Mesodermal cell (in vitro differentiated cells): ENCODE results near the gene HEPACAM.

Source experiments
- H3K27ac ChIP-seq: 2 replicates; pipeline ENCODE4 v1.7.0; 2013; ENCODE audit warnings: mild to moderate bottlenecking, low read depth, low read length, moderate library complexity; ENCODE audit not compliant: severe bottlenecking
- H3K36me3 ChIP-seq: 2 replicates; pipeline ENCODE4 v1.7.1; 2013; ENCODE audit warnings: mild to moderate bottlenecking, low read length, moderate library complexity; ENCODE audit not compliant: control insufficient read depth, insufficient read depth
- H3K4me1 ChIP-seq: one replicate; pipeline ENCODE4 v1.7.1; 2013; ENCODE audit warnings: mild to moderate bottlenecking, low read length; ENCODE audit not compliant: insufficient read depth, control insufficient read depth, poor library complexity, severe bottlenecking
- H3K4me3 ChIP-seq: 2 replicates; pipeline ENCODE4 v1.7.0; 2013; ENCODE audit warnings: low read length, control low read depth, mild to moderate bottlenecking; ENCODE audit not compliant: insufficient read depth, poor library complexity, severe bottlenecking; ENCODE audit errors: extremely low read depth
- H3K9me3 ChIP-seq: 2 replicates; pipeline ENCODE4 v1.7.1; 2013; ENCODE audit warnings: mild to moderate bottlenecking, low read length, moderate library complexity; ENCODE audit not compliant: control insufficient read depth
- WGBS, 2 experiments: methylation state at CpG; one replicate each; pipeline ENCODE4 v1.1.5; 2013; ENCODE audit warnings: missing lambda C conversion rate in 2 of 2; ENCODE audit not compliant: insufficient coverage in 2 of 2; 5-methylcytosine and 5-hydroxymethylcytosine counted together

The HEPACAM gene

DNA sequence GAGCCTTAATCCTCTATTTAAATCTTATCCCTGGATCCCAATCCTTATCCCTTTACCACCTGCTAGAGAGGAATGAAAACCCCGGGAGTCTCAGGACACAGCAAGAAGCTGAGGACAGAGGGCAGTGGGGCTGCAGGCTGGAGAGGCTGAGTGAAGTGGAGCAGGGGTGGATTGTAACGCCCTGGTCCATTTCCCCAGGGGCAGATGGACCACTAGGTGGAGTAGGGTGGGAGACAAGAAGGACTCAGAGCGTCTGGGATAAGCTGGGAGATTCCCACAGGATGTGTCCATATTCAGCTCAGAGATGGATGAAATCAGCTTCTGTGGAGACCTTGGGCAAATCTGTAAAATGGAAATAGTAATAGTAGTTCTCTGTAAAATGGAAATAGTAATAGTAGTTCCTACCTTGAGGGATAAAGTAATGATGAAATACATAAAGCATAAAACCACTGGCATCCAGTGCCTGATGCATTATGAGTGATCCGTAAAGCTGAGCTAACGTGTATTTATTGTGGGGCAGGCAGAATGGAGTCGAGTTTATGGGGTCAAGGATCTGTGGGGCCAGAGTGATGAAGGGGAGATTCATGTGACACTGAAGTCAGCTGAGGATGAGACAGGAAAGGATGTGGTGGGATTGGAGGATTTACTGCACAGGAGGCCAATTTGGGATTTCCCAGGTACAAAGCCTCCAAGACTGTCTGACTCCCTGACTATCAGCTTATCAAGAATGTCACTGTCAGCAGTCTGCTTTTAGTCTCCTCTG lies 36.3 kb downstream of the HEPACAM start:
- Histone ChIP-seq H3K27ac (peak overlapping the region; percentile 82), H3K4me3 (no peak overlapping the region), H3K4me1 (peaks cover 45% of the 10 kb centered on the region), H3K36me3 (no peaks in the 10 kb centered on the region), H3K9me3 (no peaks in the 10 kb centered on the region)
- WGBS, 2 experiments: 80 to 86% methylated on average over 5 to 6 of the region's 6 CpGs

DNA sequence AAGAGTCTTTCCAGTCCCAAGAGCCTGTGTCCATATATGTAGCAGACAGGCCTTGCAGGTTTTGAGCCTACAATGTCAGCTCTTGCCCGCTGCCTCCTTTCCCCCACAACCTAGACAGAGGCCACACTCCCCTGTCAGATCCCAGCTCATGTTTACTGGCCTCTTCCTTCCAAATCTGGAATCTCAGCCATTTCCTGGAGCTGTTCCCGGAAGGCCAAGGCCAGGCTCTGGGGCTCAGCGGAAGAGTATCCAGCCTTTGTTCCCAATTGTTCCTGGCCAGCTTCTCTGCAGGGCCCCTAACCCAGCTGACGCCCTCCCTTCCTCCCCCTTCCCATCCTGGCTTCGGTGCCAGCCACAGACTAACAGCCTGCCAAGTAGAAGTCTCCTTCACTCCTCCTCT lies 37.1 kb downstream of the HEPACAM start:
- WGBS, 2 experiments: 57 to 63% methylated on average over 3 to 5 of the region's 5 CpGs
- peak overlapping the region; percentile 82 for H3K27ac ChIP-seq
- no peaks in the 10 kb centered on the region for H3K36me3 ChIP-seq
- H3K4me1 ChIP-seq: peaks cover 45% of the 10 kb centered on the region
- H3K9me3 ChIP-seq: no peaks in the 10 kb centered on the region
- H3K4me3 ChIP-seq: no peak overlapping the region

DNA sequence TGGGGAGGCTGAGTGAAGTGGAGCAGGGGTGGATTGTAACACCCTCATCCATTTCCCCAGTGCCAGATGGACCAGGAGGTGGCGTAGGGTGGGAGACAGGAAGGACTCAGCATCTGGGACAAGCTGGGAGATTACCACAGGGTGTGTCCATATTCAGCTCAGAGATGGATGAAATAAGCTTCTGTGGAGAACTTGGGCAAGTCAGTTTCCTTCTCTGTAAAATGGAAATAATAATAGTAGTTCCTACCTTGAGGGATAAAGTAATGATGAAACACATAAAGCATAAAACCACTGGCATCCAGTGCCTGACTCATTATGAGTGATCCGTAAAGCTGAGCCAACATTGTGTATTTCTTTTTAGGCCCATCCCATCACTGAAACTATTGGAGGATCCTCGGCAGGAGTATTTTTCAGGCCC lies 37.6 kb downstream of the HEPACAM start:
- no peaks in the 10 kb centered on the region for H3K36me3 ChIP-seq
- WGBS, 2 experiments: 92 to 100% methylated on average over 1 to 2 of the region's 3 CpGs
- H3K9me3 ChIP-seq: no peaks in the 10 kb centered on the region
- H3K4me1 ChIP-seq: peaks cover 45% of the 10 kb centered on the region
- no peak overlapping the region for H3K4me3 ChIP-seq
- peak overlapping the region; percentile 82 for H3K27ac ChIP-seq

DNA sequence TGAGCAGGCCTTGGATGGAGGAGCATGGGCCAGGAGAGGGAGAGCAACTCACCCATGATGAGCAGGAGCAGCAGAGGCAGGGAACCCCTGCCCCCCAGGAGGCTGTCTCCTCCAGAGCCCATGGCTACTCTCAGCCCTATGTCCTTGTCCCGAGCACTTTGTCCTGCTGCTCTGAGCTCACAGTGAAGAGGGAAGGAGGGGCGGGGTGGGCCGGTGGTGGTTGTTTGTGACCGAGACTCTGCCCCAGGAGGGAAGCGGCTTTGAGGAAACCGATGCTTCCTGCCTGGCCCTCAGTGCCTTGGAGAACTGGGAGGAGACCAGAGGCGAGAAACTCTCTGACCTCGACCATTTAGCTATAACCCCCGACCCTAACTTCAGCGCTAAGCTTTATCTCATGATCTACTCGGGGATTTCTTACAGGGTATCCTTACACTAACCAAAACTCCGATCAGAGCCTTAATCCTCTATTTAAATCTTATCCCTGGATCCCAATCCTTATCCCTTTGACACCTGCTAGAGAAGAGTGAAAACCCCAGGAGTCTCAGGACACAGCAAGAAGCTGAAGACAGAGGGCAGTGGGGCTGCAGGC lies 38.1 kb downstream of the HEPACAM start, which contains the start of gene ROBO4:
Gene ROBO4, minus strand, starts transcription at position 192 of the 589 bp plus-strand sequence. Its CDS starts 70 bp downstream, at position 122.
- peaks cover 45% of the 10 kb centered on the region for H3K4me1 ChIP-seq
- no peaks in the 10 kb centered on the region for H3K9me3 ChIP-seq
- H3K36me3 ChIP-seq: no peaks in the 10 kb centered on the region
- peak within 1 kb of the TSS; percentile 82 for H3K27ac ChIP-seq
- peak within 1 kb of the TSS; percentile 11 for H3K4me3 ChIP-seq
- 66 to 68% methylated on average over 7 to 12 of the region's 12 CpGs for WGBS, 2 experiments

DNA sequence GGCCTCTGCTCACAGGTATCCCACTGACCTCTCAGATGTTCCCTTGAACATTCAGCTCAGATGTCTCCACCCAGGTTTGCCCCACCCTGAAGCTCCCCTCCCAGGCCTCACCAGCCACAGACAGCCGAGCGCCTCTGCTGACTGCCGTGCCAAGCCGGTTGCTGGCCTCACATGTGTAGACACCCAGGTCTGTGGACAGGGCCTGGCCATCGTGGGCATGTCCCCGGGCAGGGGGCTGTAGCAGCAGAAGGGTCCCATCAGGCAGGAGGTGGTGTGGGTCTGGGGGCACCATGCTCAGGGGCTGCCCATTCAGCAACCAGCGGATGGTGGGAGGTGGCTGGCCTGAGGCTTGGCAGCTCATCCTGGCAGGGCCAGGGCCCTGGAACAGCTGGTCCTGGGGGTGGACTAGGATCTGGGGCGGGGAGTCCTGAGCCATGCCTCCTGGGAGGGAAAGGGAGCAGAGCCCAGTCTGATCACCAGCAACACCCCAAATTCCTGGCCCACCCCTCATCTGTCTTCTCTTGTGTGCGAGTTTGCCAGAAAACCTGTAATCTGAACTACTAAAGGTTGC lies 38.9 kb downstream of the HEPACAM start:
- Histone ChIP-seq H3K4me1 (peaks cover 45% of the 10 kb centered on the region), H3K36me3 (no peaks in the 10 kb centered on the region), H3K9me3 (no peaks in the 10 kb centered on the region), H3K4me3 (peak overlapping the region; percentile 11), H3K27ac (no peak overlapping the region)
- WGBS, 2 experiments: 96 to 99% methylated on average over 7 to 8 of the region's 9 CpGs

DNA sequence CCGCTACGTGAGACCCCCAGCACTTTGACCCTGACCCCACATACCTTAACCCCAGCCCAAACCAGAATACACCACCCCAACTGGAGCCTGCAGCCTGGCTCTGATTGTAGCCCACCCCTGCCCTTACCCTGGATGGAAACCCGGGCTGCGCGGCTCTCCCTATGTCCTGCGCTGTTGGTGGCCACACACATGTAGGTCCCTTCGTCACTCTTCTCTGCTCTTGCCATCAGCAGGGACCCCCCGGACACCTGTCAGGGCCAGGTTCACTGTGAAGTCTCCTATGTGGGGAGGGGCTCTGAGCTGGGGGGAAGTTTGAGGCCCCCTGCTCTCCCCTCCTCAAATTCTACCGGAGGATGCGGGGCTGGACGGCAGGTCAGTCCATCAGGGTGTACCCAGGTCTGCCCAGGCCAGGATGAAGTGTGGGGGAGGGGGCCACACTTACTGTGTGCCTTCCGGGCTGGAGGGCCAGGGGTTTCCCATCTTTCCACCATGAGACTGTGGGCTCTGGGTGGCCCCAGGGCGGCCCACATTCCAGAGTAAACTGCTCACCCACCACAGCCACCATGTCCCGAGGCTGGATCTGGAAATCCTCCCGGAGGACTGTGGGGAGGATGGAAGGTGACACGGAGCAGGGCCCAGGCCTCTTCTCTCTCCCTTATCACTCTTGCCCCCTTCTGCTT lies 39.6 kb downstream of the HEPACAM start:
- no peak overlapping the region for H3K4me3 ChIP-seq
- no peaks in the 10 kb centered on the region for H3K36me3 ChIP-seq
- WGBS, 2 experiments: 87 to 94% methylated on average over 7 to 9 of the region's 16 CpGs
- H3K27ac ChIP-seq: no peak overlapping the region
- no peaks in the 10 kb centered on the region for H3K9me3 ChIP-seq
- peaks cover 44% of the 10 kb centered on the region for H3K4me1 ChIP-seq

DNA sequence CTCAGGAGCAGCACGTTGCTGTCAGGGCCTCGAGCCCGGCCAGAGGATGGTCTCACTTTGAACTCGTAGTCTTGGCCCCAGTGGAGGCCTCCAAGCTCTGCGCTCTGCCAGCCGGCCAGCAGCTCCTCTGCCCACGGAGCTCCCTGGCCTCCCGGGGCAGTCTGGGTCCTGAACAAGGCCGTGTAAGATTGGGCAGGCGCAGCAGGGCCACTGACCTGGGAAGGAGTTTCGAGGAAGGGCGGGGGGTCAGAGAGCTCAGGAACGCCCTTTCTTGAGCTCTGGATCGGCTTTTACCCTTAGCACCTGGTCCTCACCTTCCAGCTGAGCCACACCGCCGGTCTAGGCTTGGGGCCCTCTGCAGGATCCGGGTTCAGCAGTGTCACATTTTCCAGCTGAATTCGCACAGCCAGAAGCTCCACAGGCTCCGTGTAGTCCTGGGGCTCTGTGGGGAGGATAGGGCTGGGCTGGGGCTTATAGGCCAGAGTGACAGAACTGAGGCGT lies 40.3 kb downstream of the HEPACAM start:
- 92% methylated on average over 19 of the region's 20 CpGs for WGBS, 2 experiments
- peaks cover 37% of the 10 kb centered on the region for H3K4me1 ChIP-seq

DNA sequence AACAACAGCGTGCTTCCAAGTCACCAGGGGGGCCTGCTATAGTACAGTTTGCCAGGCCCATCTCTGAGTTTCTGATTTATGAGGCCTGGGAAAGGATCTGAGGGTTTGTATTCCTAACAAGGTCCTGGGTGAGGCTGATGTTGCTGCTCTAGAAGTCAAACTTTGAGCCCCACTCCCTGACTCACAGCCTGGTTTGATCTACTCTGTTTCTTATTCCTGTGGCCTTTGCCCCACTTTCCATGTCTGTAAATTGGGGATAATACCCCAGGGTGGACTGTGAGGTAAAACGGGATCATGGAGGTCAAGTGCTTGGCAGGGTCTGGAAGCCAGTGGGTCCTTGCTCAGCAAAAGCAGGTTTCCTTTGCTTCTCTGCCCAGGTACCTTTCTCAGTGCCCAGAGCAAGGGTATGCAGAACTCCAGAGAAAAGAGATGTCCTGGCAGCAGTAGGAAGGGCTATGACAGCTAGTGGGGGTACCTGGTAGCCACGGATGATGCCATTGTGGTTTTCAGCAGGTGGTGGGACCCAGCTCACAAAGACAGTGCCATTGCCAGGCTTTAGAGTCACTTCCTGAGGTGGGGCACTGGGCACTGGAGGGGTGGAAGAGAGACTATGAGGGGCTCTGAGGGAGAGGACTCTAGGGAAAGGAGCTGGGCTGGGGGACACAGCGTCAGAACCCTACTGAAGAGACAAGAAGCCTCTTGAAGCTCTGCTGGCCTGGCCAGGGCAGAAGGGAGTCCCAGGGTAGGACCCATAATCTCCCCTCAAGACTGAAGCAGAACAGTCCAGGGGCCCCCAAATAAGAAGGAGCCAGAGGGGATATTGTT lies 41.0 kb downstream of the HEPACAM start:
- no peak overlapping the region for H3K27ac ChIP-seq
- H3K36me3 ChIP-seq: no peaks in the 10 kb centered on the region
- WGBS, 2 experiments: 90 to 100% methylated on average over 3 of the region's 4 CpGs
- H3K9me3 ChIP-seq: no peaks in the 10 kb centered on the region
- H3K4me3 ChIP-seq: no peak overlapping the region
- peaks cover 30% of the 10 kb centered on the region for H3K4me1 ChIP-seq

More for the DNA sequence above, 40.3 kb downstream of the HEPACAM start:
- no peaks in the 10 kb centered on the region for H3K36me3 ChIP-seq
- no peak overlapping the region for H3K4me3 ChIP-seq
- H3K9me3 ChIP-seq: no peaks in the 10 kb centered on the region
- H3K27ac ChIP-seq: no peak overlapping the region

DNA sequence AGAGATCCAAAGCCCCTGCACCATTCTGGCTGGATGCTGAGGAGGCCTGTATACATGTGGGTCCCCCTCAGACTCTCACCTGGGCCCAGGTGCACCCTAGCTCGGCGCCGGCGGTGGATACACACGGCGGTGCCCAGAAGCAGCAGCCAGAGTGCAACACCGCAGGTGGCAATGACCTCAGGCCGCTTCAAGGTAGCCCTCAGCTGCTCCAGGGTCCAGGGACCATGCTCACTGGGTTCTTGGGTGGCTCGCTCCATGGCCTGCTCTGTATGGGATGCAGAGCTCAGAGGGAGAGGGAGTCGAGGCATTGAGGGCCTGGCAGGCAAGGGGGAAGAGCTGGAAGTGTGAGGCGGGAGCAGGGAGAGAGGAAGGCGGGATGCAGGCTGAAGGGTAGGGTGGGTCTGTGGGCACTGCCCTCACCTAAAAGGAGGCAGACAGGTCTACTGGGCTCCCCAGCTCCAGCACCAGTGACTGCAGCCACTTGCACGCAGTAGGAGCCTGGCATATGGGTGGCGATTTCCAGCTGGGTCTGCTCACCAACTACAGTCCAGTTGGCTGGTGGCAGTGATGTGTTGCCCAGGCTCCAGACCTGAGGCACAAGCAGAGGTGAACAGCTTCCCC lies 42.0 kb downstream of the HEPACAM start:
- Histone ChIP-seq H3K36me3 (no peaks in the 10 kb centered on the region), H3K27ac (no peak overlapping the region), H3K4me1 (peaks cover 23% of the 10 kb centered on the region), H3K4me3 (no peak overlapping the region), H3K9me3 (no peaks in the 10 kb centered on the region)
- WGBS, 2 experiments: 88 to 93% methylated on average over 11 to 14 of the region's 14 CpGs
